Cardiac septum (tissue), 1 donor: ENCODE results near the gene NFE2L1. TPM values are rescaled to one million over a fixed set of nuclear protein-coding genes. Genes with fewer than 3 reads are reported as not detected.
A peak's percentile ranks its signal among the peaks of the same experiment; 100 is the strongest.

ENCODE experiments used
- DNase-seq: peaks from one replicate; pipeline ENCODE4 v3.0.0-alpha.2; 2020; ENCODE audit warnings: low spot score
- intact Hi-C: fragments of 100-400 bp; cut with DNase I; formaldehyde crosslinking; loops from one replicate; pipeline ENCODE4 v1.14.0; 2022
- microRNA-seq: library from miRNA; unstranded; fragments of <30 nt; microRNA quantifications from one replicate; pipeline ENCODE4 v1.2.0, GENCODE V29; 2020
- total RNA-seq: library from RNA; stranded (reverse); fragmentation: NEBNext Ultra II Directional; extraction: Animal tissue kit (Norgen Biotek cat#: 25700); gene quantifications from one replicate; pipeline ENCODE4 v1.2.1, GENCODE V29; 2021
- donor health status: DM: no; HTN: no; CAD: no.

The NFE2L1 gene
- total RNA-seq, 1 donor from 2014 or later: 604 TPM

DNA sequence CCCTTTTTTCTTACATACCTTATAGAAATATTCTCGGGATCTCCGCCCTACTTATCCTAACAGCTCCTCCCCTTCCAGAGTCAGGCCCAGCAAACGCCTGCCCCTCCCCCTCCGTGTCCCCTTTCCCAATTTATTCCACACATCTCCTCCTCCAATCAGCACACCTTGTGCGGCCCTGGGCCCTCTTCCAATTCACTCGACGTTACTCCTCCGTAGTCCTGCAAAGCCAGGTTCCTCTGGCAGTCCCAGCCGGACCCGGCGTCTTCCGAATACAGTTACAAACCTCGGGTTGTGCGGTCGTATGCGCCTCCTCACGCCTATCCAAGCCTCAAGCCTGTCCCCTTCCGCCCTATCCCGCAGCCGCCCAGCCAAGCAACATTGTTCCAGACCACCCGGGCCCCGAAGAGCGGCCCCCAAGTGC lies 52.4 kb downstream of the NFE2L1 start:
- no peak for DNase-seq
- intact Hi-C loops: no loop called here

DNA sequence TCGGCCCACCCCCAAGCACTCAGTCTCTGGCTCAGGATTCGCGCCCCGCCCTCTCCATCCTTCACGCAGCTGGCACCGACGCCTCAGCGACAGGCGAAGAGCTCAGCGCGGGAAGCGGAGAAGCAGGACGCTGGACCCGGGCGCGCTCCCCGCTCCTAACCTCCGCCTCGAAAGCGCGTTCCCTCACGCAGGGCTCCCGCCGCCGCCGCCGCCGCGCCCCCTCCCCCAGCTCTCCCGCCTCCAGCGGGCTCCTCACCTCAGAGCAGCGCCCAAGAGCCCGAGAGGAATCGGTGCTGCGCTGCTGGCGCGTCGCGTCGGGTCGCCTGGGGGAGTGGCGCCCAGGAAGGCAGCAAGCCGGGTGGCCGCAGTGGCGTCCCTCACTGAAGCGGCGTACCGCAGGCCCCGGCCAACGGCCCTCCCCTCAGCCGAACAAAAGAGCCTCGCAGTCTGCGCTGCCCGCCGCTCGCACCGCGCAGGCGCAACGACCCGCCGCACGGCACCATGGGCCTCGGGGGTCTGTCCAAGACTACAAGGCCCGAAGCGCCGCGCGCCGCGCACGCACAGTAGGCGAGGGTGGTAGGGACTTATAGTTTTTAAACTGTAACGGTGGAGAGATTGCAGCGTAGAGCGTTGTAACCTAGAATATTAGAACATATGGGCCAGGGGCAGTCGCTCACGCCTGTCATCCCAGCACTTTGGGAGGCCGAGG lies 53.0 kb downstream of the NFE2L1 start, which contains the start of gene CBX1:
CBX1 (minus strand) TSS at position 467 of the 709 bp plus-strand sequence. CDS start 24,474 bp downstream, outside the sequence.
- intact Hi-C loops: no loop called here
- DNase-seq: peak; percentile 96

DNA sequence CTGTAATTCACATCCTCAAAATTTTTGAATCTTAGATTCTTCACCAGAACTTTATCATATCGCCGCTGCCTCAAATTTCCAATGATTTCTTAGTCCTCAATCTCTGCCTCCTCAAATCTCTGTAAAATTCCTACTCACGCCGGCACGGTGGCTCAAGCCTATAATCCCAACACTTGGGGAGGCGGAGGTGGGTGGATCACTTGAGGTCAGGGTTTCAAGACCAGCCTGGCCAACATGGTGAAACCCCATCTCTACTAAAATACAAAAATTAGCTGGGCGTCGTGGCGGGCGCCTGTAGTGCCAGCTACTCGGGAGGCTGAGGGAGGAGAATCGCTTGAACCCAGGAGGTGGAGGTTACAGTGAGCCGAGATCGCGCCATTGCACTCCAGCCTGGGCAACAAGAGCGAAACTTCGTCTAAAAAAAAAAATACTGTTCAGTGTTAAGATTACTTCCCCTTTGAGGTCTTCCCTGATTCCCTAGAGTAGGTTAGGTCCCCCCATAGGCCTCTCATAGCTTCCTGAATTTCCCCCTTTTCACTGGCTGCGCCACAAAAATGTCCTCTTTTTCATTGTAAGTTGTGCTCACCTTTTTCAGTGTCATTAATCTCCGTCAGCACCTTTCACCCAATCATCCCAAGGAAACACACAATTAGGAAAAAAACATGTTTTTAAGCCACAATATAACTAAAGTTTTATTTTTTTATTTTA lies 54.0 kb downstream of the NFE2L1 start:
- DNase-seq: no peak
- intact Hi-C loops: no loop called here

DNA sequence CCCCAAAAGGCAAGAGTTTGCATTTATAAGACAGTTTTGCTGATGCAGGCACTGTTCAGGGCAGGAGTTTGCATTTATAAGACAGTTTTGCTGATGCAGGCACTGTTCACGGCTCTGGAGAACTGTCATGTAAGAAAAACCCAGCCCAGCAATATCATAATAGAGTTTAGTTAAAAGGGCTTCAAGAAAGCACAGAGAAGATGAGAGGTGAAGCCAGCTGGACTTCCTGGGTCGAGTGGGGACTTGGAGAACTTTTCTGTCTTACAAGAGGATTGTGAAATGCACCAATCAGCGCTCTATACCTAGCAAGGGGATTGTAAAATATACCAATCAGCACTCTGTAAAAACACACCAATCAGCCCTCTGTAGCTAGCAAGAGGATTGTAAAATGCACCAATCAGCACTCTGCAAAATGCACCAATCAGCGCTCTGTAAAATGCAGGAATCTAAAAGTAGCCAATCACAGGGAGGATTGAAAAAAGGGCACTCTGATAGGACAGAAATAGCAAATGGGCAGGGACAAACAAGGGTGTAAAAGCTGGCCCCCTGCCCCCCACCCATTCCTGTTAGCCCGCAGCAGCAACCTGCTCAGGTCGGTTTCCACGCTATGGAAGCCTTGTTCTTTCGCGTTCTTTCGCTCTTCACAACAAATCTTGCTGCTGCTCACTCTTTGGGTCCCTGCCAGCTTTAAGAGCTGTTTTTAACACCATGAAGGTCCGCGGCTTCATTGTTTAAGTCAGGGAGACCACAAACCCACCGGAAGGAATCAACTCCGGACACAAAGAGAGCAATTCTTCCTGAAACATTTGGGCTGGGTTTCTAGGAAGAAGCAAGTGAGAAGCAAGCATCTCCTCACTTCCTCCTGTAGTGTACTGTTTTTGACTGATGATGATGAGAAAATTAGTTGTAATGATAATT lies 54.9 kb downstream of the NFE2L1 start:
- no peak for DNase-seq
- intact Hi-C loops: no loop called here

DNA sequence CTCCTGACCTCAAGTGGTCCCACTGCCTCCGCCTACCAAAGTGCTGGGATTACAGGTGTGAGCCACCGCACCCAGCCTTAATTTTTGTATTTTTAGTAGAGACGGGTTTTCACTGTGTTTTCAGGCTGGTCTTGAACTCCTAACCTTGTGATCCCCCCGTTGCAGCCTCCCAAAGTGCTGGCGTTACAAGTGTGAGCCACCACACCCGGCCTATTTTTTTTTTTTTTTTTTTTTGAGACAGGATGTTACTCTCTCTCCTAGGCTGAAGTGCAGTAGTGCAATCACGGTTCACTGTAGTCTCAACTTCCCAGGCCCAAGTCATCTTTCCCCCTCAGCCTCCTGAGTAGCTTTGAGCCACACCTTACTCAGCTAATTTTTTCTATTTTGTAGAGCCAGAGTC lies 56.3 kb downstream of the NFE2L1 start:
- DNase-seq: no peak
- intact Hi-C loops: no loop called here

DNA sequence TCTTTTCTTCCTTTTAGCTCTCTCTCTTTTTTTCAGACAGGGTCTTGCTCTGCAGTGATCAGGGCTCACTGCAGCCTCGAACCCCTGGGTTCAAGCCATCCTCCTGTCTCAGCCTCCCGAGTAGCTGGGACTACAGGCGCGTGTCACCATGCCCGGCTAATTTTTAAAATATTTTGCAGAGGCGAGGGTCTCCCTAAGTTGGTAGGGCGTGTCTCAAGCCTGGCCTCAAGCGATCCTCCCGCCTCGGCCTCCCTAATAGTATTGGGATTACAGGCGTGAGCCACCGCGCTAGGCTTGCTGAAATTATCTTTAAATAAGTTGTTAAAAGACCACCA lies 58.6 kb downstream of the NFE2L1 start:
- intact Hi-C loops: no loop called here
- DNase-seq: no peak

DNA sequence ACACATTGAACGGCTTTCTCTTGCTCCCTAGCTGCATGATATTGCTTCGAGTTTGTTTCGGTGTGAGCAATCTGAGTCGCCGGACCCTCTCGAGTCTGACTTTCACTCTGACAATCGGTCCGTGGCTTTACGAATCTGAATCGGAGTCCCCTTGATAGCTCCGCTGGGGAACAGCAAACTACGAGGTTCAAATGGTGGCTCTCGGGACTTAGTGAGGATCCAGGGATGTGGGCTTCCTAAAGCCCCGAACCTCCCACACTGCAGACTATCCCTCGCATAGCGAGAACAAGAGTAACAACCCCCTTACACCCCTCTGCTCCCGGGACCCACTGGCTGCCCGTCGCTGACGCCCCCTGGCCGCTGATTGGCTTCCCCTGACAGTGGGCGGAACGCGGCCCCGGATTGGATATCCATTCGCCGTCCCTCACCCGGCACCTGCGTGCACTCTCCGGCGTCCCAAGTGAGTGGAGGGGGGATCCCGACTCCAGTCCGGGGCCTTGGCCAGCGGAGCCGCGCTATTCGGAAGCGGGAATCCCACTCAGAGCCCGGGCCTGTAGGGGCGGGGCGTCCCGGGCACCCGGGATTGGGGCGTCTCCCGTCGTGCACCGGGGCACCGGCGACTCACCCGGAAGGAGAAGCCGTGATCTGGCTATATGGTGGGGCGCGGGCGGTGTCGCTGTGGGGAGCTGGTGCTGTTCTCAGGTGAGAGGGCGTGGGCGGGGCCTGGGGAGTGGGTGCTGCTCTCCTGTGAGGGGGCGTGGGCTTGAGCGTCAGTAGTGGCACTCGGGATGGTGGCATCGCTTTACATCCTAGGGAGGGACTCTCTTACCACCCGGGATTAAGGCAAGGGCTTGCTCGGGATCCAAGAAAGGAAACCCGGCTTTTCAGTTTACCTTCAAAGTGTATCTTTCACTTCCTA lies 59.2 kb downstream of the NFE2L1 start, which contains the start of gene SNX11:
SNX11 (plus strand) TSS at position 630 of the 919 bp plus-strand sequence. CDS start 4,278 bp downstream, outside the sequence.
- DNase-seq: peak; percentile 95
- intact Hi-C loops: no loop called here

DNA sequence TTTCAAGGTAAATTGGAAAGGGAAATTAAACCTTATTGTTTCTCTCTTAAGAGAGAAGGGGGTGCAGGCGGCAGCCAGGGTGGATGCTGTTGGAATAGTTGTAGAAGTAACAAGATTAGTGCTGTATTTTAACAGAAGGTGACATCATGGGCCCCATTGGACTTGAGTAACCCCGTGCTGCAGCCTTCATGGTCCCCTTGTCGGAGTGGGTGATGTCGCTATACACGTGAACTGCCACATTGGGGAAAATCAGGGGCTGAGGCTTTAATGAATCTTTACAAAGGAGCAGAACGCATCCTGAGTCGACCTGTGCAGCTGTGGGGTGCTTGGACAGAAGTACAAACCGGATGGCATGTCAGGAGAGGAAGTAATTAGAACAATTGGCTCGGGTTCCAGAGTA lies 62.6 kb downstream of the NFE2L1 start:
- intact Hi-C loops: no loop called here
- DNase-seq: no peak

Small RNA genes within 50 kb of the gene (microRNA-seq; reads per million reads assigned to microRNA genes)
- 1,477 reads per million, percentile 87 among the genes with 10 or more reads in this experiment for gene MIR152

Other genes starting within 250 kb of the NFE2L1 start
- gene OSBPL7, start 226.6 kb upstream of the NFE2L1 start, total RNA-seq: 8.7 TPM
- gene MRPL10, start 216.8 kb upstream of the NFE2L1 start, total RNA-seq: 55.5 TPM
- 0.27 TPM for gene LRRC46, start 216.7 kb upstream of the NFE2L1 start, total RNA-seq
- 32.1 TPM for gene SCRN2, start 207.1 kb upstream of the NFE2L1 start, total RNA-seq
- gene SP6, start 197.2 kb upstream of the NFE2L1 start, total RNA-seq: 0.08 TPM
- 16.3 TPM for gene SP2, start 152.1 kb upstream of the NFE2L1 start, total RNA-seq
- gene PNPO, start 106.8 kb upstream of the NFE2L1 start, total RNA-seq: 21.3 TPM
- gene PRR15L, start 90.5 kb upstream of the NFE2L1 start, total RNA-seq: not detected
- 58.2 TPM for gene CDK5RAP3, start 77.2 kb upstream of the NFE2L1 start, total RNA-seq
- 78.6 TPM for gene COPZ2, start 10.6 kb upstream of the NFE2L1 start, total RNA-seq
- 31.2 TPM for gene CBX1, start 53.1 kb downstream of the NFE2L1 start, total RNA-seq
- 11.4 TPM for gene SNX11, start 59.4 kb downstream of the NFE2L1 start, total RNA-seq